Brain pericyte (primary cell): Measurements from ENCODE around the gene USP15.

ENCODE experiments used
- DNase-seq: peaks from one replicate; pipeline ENCODE4 v3.0.0-alpha.2; 2012; ENCODE audit warnings: low read depth, low spot score

Gene USP15

GRCh38 chr12:62259993-62260732 lies at the start of gene USP15:
Gene USP15, plus strand, starts transcription at chr12:62260404. Its CDS starts 11 bp downstream, at chr12:62260415.
- peak; percentile 91 for DNase-seq

- no peak for DNase-seq
These were observed 49.8 kb upstream of the USP15 start for GRCh38 chr12:62210422-62210821.

- no peak for DNase-seq
These were observed 48.7 kb upstream of the USP15 start for GRCh38 chr12:62211510-62211909.

- DNase-seq, result no peak
These were observed 45.4 kb upstream of the USP15 start for GRCh38 chr12:62214846-62215245.

GRCh38 chr12:62215506-62215905 lies 44.7 kb upstream of the USP15 start:
- DNase-seq, result no peak

- DNase-seq, result no peak
These were observed 42.6 kb upstream of the USP15 start for GRCh38 chr12:62217466-62218194.

GRCh38 chr12:62221107-62221506 lies 39.1 kb upstream of the USP15 start:
- DNase-seq, result no peak

- DNase-seq, result no peak
These were observed 35.6 kb upstream of the USP15 start for GRCh38 chr12:62224601-62225000.

- no peak for DNase-seq
These were observed 33.1 kb upstream of the USP15 start for GRCh38 chr12:62227091-62227490.

- DNase-seq, result no peak
These were observed 29.6 kb upstream of the USP15 start for GRCh38 chr12:62230652-62231051.

- no peak for DNase-seq
These were observed 28.0 kb upstream of the USP15 start for GRCh38 chr12:62232143-62232729.

GRCh38 chr12:62233805-62234204 lies 26.4 kb upstream of the USP15 start:
- DNase-seq, result no peak

GRCh38 chr12:62239571-62239970 lies 20.6 kb upstream of the USP15 start:
- no peak for DNase-seq

GRCh38 chr12:62247281-62248045 lies 12.7 kb upstream of the USP15 start:
- DNase-seq, result no peak

- no peak for DNase-seq
These were observed 11.3 kb upstream of the USP15 start for GRCh38 chr12:62248873-62249272.

GRCh38 chr12:62249419-62249818 lies 10.8 kb upstream of the USP15 start:
- DNase-seq, result no peak

- no peak for DNase-seq
These were observed 9.3 kb upstream of the USP15 start for GRCh38 chr12:62250671-62251608.

- no peak for DNase-seq
These were observed 8.6 kb upstream of the USP15 start for GRCh38 chr12:62251609-62251958.

- DNase-seq, result no peak
These were observed 7.6 kb upstream of the USP15 start for GRCh38 chr12:62252576-62252975.

- DNase-seq, result no peak
These were observed 5.2 kb upstream of the USP15 start for GRCh38 chr12:62254967-62255366.
